Choroid plexus epithelial cell (primary cell): ENCODE results near the gene CPEB3.
A peak's percentile ranks its signal among the peaks of the same experiment; 100 is the strongest.

Source experiments
- DNase-seq: peaks from one replicate; pipeline ENCODE4 v3.0.0-alpha.2; 2010; ENCODE audit warnings: low read depth
- H3K4me3 ChIP-seq: 2 replicates; pipeline ENCODE4 v1.5.1; 2011; ENCODE audit warnings: low read depth, mild to moderate bottlenecking, control low read depth, low read length, moderate library complexity
- CTCF ChIP-seq: conservative IDR thresholded peaks from 2 replicates; pipeline ENCODE4 v1.5.1; 2011; ENCODE audit warnings: low read depth, mild to moderate bottlenecking, control low read depth, inconsistent platforms, low read length, moderate library complexity

Gene CPEB3

GRCh38 chr10:92024700-92025099 lies 266.2 kb downstream of the CPEB3 start:
- no peak for TF ChIP-seq CTCF
- no peak for DNase-seq
- no peak overlapping the region for H3K4me3 ChIP-seq

- TF ChIP-seq CTCF: no peak
- no peak overlapping the region for H3K4me3 ChIP-seq
- no peak for DNase-seq
Measured at GRCh38 chr10:92014620-92015019, 276.3 kb downstream of the CPEB3 start.

- DNase-seq: peak; percentile 64
- no peak for TF ChIP-seq CTCF
- H3K4me3 ChIP-seq: no peak overlapping the region
Measured at GRCh38 chr10:92011560-92012214, 279.2 kb downstream of the CPEB3 start.

GRCh38 chr10:92010047-92010735 lies 280.7 kb downstream of the CPEB3 start:
- DNase-seq: no peak
- no peak overlapping the region for H3K4me3 ChIP-seq
- TF ChIP-seq CTCF: no peak

- H3K4me3 ChIP-seq: no peak overlapping the region
- no peak for DNase-seq
- TF ChIP-seq CTCF: no peak
Measured at GRCh38 chr10:92009445-92009844, 281.4 kb downstream of the CPEB3 start.

- no peak for TF ChIP-seq CTCF
- no peak for DNase-seq
- H3K4me3 ChIP-seq: no peak overlapping the region
Measured at GRCh38 chr10:92005978-92006377, 284.9 kb downstream of the CPEB3 start.

- H3K4me3 ChIP-seq: no peak overlapping the region
- TF ChIP-seq CTCF: no peak
- no peak for DNase-seq
Measured at GRCh38 chr10:92003258-92003657, 287.6 kb downstream of the CPEB3 start.
